Stimulated activated CD4-positive, alpha-beta T cell treated with anti-CD3 and anti-CD28 coated beads, TNF-alpha, amount 100 ng/mL, for 48 hours (primary cell): Measurements from ENCODE around the gene SARM1.

Experiments
- DNase-seq, 3 donors: peaks; one replicate each; pipeline ENCODE4 v3.0.0-alpha.2; 2020; ENCODE audit warnings: low read depth in 3 of 3

The SARM1 gene

GRCh38 chr17:28341516-28341915 is 30.0 kb upstream of the SARM1 start:
- no peak for DNase-seq

DNA sequence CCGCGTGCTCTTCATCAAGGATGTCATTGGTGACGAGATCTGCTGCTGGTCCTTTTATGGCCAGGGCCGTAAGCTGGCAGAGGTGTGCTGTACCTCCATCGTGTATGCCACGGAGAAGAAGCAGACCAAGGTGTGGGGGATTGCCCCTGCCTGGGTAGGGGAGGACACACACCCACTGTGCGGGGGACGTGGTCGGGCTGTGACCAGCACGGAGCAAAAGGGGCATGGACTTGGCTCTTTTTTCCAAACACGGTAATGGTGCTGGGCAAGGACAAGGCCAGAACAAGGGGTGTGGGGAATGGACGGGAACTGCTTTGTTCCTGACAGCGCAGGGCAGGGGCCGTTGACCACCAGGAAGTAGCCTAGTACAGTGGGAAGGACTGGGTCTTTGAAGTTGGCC is 29.2 kb upstream of the SARM1 start:
- DNase-seq: no peak

- no peak for DNase-seq
These were observed 28.0 kb upstream of the SARM1 start for GRCh38 chr17:28343491-28343932.

DNA sequence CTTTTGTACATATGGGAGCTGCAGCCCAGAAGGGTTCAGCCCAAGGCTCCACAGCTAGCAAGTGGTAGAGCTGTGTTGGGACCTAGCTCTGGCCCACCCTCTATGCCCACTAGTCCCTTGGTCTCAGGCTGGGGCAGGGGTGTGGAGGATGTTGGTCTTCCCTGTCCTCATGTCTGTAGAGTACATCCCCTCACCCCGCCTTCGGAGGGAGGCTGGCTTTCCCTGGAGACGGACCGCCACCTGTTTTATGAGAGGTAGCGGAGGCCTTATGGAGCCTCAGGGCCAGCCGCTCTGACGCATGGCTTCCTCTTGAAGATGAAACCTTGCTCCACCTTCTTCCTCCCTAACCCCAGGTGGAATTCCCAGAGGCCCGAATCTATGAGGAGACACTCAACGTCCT is 27.5 kb upstream of the SARM1 start:
- DNase-seq: no peak

- no peak for DNase-seq
These were observed 27.0 kb upstream of the SARM1 start for GRCh38 chr17:28344435-28344901.

DNA sequence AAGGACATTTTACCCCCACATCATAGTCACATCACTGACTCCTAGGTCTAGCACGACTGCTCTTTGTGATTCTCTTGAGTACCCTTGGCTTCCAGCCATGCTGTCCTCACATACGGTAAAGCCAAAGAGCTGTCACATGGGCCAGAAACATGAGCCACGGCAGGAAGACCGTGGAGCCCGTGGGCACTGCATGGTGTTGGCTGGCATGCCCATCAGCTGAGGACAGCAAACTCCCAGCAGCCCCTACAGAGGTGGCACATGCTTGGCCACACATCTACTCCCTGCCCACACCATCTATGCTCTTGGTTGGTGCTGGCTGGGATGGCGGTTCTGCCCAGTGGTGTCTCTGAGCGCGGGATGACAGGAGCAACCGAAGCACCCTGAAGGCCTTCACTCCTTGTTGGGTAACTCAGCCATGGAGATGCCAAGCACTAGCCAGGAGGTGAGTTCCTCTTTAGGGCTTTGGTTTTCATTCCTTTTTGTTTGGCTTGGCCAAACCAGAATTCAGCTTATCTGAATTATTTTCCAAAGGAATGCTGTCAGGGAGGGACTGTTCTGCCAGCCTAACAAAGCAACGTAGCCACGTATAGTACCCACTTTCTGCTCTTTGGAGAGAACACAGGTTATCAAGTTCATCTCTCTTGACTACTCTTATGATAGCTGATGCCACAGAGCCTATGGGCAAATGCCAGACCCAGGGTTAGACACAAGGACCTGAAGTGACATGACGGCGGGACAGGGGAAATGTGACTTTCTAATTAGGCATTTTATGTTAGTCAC is 25.9 kb upstream of the SARM1 start:
- no peak for DNase-seq

DNA sequence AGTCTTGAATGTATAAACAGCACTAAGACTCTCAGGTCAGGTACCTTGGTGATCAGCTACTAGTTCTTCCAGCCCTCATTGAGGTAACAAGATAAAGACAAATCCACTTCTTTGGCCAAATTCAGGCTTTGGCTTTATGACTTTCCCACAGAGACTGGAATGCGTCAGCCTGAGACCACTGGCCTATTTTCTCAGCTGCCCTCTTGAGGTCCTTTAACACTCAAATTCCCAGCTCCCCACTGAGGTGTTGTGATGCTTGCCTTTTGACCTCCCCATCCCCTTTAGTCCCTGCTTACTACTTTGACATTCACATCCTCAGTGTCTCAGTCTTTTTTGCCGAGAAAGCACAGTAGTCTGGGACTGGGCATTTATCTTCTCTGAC is 25.3 kb upstream of the SARM1 start:
- no peak for DNase-seq

DNA sequence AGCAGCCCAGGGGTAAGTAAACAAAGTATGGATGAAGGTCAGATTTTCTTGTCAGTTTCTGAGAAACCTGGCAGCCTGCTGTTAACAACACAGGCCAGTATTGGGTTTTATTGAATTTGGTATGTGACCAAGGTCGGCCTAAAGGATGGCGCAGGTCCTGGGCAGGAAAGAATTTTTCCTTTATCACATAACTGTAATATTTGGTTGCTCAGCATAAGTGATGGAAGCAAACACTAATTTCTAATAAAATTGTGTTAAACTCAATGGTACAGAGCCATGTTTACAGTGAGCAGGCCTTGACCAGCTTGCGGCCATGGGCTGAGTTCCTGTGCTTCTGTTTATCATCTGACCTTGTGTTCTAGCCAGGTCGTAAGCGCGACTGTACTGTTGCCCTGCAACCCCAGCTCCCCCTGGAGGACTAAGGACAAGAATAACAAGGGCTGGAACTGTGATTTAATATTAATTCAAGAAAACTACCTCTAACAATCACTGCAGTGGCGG is 24.7 kb upstream of the SARM1 start:
- no peak for DNase-seq

- no peak for DNase-seq
These were observed 24.1 kb upstream of the SARM1 start for GRCh38 chr17:28347261-28347891.

- no peak for DNase-seq
These were observed 22.5 kb upstream of the SARM1 start for GRCh38 chr17:28348979-28349378.

DNA sequence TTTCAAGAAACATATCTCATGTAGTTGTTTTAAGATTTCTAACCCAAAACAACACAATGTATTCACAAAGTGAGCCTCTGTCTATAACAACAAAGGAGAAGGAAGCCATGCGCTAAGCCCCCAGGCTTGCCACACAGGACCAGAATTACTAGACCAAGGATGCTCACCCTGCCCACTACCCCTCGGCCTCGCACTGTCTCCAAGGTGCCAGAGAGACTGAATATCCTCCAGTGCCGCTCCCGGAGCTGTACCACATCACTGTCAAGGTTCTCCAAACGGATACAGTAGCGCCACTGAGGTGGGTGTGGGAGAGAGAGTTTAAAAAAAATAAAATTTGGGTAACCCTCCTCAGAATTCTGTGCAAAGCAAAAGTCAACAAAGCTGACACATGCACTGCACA is 21.2 kb upstream of the SARM1 start:
- DNase-seq: no peak

GRCh38 chr17:28357061-28357900 is 14.2 kb upstream of the SARM1 start, which contains the start of gene POLDIP2:
TSS of gene POLDIP2 (minus strand) at chr17:28357527. CDS start at chr17:28357448, 79 bp downstream.
- DNase-seq: peak; percentile 90 to 94 (median 92)

- no peak for DNase-seq
These were observed 13.6 kb upstream of the SARM1 start for GRCh38 chr17:28357901-28358197.

DNA sequence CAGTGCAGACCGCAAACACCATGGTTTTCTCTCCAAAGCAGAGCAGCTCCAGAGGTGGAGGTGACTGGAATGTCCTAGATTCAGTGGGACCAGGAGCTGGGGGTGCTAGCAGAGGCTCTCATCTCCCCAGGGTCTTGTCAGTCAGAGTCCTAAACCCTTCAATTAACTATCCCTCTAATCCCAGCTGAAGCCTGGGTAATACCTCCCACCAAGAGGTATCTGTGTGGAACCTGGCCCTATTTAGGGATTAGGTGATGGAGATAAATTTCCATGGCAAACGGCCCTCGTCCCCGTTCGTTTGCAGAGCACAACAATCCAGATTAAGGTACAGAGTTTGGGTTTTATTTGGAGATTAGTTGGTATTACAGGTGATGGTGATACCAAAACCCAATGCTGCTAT is 8.3 kb upstream of the SARM1 start:
- no peak for DNase-seq

DNA sequence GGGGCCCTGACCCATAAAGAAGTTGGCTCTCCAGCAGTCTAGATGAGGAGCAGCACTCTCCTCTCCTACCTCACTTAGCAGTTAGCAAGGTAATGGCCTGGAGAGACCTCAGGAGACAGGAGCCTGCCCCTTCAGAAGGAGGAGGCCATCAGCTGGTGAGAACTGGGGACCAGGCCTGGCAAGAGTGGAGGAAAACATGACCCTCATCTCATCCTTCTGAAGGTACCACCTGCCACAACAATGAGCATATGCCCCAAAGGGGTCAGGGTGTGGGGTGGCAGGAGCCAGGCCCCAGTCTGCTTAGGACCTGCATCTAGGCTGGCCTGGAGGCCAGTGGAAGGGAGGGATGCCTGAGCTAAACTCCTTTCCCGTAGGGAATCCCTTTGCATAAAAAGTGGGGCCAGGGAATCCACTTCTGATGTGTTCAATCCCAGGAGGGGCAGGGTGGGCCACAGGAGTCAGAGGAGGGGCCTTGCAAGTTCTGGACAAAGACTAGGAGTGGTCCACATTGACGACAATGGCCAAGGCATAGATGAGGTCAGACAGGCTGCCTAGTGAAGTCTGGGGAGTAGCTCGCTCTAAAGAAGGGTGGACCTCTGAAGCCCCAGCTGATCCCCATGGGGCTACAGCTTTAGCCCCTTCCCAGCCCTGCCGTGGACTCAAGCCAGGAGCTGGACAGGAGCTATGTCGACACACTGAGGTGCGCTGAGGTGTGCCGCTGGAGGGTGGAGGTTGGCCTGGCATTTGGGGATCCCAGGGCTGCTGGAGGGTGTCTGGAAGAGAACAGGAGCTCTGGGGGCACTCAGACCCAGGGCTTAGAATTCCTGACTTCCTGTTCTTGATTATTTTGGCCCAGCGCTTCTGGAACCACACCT is 7.5 kb upstream of the SARM1 start:
- DNase-seq: no peak

- no peak for DNase-seq
These were observed 6.7 kb upstream of the SARM1 start, which contains the start of gene SEBOX for GRCh38 chr17:28364665-28365363. TSS of gene SEBOX (minus strand) at chr17:28365199. CDS start at chr17:28365151, 48 bp downstream.

GRCh38 chr17:28365487-28365886 is 6.0 kb upstream of the SARM1 start:
- no peak for DNase-seq

DNA sequence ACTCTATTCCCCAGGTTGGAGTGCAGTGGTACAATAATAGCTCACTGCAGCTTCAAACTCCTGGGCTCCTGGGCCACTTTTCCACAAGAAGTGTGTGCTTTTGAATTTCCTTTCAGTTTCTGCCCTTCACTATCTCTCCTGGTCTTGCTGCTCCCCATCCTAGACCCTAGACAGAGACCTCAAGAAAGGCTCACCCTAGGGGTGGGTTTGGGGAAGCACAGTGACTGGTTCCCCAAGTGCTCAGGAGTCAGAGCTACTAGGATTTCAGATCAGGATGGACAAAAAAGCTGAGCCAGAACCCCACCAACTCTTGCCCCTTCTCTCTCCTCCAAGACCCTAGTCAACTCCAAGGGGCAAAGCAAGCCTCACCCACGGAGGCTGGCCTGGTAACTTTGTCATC is 4.9 kb upstream of the SARM1 start:
- DNase-seq: no peak

- no peak for DNase-seq
These were observed 3.7 kb upstream of the SARM1 start for GRCh38 chr17:28367641-28368305.

- DNase-seq: no peak
These were observed 3.1 kb upstream of the SARM1 start for GRCh38 chr17:28368306-28368831.
